HG03097 (cell line): ENCODE measurements around the gene NUB1.

ENCODE experiments used
- ATAC-seq: cut with Tn5 transposase; IDR thresholded peaks from one replicate; pipeline ENCODE4 v1.9.1; 2021; ENCODE audit not compliant: unreplicated experiment, low FRiP score

Gene NUB1

DNA sequence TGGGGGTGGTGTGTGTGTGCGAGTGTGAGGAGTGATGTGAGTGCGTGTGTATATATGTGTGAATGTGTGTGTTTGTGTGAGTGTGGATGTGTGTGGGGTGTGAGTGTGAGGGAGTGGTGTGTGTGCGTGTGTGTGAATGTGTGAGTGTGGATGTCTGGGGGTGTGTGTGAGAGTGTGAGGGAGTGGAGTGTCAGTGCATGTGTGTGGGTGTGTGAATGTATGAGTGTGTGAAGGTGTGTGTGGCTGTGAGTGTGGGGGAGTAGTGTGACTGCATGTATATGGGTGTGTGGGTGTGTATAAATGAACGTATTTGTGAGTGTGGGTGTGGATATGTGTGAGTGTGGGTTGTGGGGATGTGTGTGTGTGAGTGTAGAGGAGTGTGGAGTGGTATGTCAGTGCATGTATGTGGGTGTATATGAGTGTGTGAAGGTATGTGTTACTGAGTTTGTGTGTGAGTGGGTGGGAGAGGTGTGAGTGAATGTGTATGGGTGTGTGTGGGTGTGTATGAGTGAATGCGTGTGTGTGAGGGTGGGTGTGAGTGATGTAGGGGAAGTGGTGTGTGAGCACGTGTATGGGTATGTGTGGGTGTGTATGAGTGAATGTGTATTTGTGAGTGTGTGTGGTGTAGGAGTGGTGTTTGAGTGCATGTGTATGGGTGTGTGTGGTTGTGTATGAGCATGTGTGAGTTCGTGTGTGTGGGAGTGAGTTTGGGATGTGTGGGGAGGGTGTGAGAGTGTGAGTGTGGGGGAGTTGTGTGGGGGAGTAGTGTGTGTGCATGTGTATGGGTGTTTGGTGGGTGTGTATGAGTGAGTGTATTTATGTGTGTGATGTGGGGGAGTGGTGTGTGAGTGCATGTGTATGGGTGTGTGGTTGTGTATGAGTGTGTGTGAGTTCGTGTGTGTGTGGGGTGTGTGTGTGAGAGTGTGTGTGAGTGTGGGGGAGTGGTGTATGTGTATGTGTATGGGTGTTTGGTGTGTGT is 28.5 kb upstream of the NUB1 start:
- ATAC-seq = no peak

DNA sequence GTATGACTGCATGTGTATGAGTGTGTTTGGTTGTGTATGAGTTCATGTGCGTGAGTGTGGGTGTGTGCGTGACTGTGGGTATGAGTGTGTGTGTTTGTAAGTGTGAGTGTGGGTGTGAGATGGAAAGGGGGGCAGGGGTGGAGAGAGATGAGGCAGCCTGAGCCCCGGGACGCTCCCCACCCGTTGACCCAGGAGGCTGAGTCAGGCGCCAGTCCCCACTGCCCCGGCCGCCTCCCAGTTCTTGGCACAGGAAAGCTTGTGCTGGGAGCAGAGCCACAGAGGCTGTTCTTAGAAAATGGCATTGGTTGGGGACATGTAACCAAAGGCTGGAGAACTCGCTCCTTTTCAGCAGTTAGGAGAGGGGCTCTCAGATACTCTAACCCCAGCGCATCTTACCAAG is 27.8 kb upstream of the NUB1 start:
- ATAC-seq = no peak

DNA sequence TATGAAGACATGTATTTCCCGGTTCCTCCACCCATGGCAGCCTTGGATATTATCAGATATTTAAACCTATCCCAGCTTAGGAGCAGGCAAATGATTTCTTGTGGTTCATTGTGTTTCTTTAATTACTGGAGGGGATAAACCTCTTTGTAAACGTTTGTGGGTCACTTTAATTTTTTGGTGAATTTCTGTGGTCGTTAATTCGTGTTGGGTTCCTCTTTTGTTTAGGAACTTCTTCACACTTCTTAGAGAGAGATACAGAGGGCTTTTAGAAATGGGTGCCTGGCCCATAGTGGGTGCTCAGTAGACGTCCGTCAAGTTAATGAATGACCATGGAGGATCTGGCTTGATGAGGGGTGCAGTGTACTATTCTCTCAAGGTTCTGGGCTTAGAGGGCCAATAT is 27.2 kb upstream of the NUB1 start:
- ATAC-seq = no peak

DNA sequence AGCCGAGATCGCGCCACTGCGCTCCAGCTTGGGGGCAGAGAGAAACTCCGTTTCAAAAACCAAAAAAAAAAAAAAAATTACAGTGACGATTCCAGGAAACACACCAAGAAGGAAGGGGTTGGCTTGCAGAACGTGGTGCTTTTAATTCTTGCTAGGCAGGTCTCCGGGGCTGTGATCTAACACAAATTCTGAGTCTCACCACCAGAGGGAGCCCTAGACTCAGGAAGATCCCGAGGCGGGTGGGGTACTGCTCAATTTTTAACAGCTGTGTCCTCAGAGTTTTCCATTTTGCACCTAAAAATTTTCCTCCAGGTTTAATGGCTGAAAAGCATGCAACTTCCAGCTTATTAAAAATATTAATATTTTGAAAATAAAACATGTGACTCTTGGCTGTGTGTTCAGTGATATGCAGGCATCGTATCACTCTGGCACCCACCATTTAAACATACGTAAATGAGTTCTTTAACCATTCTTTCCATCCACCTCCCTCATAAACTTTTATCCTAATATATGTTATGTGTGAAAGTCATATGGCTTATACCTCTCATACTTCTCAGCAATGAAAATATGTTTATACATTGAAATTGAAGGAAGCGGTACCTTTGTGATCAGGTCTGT is 26.5 kb upstream of the NUB1 start:
- ATAC-seq = no peak

DNA sequence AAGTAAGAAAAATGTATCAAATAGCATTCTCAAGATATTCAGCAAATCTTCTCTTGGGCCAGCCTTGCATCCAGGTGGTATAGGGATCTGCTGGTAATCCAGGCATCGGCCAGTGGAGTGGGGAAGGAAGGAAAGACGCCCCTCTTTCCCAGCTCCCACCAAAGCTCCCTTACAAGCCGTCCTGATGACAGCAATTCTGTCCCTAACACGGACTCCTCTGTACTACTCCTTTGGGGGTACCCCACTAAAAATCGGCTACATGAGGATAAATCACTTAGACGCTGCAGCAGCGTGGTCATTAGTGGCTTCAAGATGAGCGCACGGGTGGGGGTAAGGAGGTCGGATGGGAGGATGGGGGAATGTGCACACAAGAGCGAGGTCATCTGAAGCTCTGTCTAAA is 24.7 kb upstream of the NUB1 start:
- ATAC-seq = no peak

DNA sequence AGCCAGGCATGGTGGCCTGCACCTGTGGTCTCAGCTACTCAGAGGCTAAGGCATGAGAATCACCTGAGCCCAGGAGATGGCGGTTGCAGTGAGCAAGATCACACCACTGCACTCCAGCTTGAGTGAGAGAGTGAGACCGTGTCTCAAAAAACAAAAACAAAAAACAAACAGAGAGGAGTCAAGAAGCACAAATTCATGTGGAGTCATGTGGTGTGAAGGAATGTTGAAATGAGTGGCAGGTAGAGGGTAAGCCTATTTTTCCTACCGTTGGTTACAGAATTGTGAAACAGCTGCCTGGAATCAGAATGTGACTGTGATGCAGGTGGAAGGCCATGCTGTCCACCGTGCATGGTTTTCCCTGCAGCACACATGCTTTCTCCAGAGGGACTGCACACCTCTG is 23.7 kb upstream of the NUB1 start:
- ATAC-seq = no peak

DNA sequence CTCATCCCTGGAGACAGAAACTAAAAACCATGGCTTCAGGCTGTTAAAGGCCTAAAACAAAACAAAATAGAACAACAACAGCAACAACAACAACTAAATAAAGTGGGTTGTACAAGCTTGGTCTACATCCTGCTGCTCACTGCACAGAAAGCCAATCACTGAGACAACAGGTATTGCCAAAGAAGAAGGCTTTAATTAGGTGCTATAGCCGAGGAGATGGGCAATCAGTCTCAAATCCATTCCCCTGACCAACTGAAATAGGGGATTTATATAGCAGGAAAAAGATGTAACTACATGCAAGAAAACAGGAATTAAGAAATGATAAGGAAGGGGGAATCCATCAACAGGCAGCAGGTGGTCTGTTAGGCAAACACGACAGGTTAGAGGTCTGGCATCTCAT is 22.4 kb upstream of the NUB1 start:
- no peak for ATAC-seq

DNA sequence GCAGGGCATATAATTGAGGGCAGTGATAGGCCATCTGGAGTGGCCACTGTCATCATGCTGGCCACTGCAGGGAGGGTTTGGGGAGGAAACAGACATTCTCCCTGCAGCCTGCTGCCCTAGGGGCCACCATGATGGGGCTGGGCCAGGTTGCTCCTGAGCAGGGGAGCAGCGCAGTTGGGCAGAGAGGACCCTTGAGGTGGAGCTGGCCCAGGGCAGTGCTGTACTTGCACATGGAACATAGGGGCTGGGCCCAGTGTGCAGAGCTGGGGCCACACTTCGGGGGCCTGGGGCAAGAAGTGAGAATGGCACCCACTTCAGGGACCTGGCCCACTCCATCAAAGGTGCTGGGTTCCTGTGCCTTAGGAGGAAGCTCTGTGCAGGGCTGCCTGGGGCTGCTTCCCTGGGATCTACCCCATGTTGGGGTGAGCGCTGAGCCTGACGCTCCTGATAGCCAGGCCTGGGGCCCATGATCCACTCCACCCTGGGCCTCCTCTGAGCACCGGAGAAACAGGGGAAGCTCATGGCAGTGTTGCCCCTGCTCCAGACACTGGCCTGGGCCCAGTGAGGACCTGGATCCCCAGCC is 21.3 kb upstream of the NUB1 start:
- ATAC-seq = no peak

DNA sequence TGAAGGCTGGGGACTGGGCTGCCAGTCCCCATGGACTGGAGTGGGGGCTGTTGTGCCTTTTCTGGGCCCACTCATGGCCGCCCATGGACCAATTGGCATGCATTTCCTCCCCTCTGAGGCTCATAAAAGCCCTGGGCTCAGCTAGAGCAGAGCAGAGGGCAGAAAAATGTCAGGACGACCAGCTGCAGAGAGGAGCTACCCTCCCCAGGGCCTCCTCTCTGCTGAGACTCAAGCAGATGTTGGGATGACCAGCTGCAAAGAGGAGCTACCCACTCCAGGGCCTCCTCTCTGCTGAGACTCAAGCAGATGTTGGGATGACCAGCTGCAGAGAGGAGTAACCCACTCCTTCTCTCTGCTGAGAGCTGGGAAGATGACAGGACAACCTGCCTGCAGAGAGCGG is 20.3 kb upstream of the NUB1 start:
- no peak for ATAC-seq

DNA sequence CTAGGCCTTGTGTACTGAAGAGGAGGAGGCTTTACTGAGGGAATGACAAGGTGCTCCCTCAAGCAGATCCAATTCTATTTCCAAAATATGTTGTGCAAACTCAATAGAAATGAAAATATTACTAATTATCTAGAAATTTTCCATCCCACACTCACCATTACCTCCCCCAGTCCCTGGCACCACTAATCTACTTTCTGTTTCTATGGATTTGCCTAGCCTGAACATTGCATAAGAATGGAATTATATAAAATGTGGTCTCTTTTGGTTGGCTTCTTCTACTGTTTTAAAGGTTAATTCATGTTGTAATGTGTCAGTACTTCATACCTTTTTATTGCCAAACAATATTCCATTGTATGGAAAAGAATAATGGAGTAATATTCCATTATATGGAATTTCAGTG is 18.7 kb upstream of the NUB1 start:
- ATAC-seq = no peak

DNA sequence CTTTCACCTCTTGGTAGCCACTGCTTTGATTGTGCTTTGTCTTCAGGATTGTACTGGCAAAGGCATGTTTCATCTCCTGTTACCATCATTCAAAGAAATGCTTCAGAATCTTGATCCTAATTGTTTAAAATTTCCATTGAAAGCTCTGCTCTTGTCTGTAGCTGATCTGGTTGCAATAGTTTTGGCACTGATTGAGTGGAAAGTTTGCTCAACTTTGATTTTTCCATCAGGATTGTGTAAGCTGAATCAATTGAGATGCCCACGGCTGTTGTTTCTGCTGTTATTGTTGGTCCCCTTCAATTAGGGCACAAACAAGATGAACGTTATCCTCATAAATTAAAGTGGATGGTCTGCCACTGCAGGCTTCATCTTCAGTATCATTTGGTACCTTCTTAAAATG is 14.6 kb upstream of the NUB1 start:
- ATAC-seq = no peak

DNA sequence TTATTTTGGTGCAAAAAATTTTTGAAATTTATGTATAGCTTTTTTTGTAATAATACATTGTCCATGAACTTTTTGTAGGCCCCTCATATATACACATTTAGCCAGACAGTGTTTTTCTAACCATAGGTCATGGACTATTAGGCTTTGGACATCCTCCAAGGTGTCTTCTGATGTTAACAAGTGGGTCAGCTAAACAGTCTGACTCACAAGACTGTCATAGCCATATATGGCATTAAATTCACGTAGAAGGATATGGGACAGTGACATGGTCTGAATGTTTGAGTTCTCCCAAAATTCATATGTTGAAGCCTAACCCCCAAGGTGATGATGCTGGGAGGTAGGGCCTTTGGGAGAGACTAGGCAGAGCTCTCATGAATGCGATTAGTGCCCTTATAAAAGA is 14.0 kb upstream of the NUB1 start:
- ATAC-seq = no peak

DNA sequence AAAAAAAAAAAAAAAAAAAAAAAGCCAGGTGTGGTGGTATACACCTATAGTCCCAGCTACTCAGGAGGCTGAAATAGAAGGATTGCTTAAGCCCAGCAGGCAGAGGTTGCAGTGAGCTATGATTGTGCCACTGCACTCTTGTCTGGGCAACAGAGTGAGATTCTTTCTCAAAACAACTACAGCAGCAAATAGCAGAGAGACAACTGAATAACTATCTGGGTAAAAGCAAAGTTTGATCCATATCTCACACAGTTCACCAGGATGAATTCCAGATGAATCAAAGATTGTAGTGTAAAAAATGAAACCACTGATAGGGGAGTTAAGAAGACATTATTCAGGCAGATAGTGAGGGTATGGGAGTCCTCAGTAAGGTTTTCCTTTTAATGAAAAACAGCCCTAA is 11.4 kb upstream of the NUB1 start:
- ATAC-seq = no peak

DNA sequence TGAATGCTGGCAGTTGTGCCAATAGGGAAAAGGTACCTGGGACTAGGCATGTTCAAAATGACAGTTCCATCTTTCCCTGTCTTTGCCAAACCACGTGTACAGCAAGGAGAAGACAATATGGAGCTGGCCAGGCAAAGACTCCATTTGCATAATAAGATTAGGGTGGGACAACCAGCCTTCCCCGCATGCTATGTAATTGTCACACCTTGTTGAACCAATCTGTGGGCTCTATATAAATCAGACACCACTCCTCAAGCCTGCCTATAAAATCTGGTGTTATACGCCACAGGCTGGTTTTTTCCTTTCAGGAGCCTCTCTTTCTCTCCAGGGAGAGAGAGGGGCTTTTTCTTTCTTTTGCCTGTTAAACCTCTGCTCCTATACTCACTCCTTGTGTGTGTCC is 11.0 kb upstream of the NUB1 start:
- no peak for ATAC-seq

DNA sequence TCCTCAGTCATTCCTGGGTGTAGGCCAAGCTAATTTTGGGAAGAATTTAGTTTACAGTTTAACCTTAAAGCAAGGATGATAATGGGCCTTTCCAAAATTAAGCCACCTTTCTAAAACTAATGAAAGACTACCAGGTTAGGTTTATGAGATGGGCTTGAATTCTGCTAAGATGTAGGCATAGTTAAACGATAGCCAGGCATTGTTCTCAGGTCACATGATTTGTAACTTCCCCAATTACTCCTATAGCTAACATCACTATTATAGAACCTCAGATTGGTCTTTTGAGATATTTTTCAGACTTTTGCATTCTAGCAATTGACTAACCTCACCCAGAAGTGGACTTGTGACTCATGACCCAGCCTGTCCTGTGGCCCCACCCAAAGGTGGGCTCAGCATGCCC is 7.0 kb upstream of the NUB1 start:
- no peak for ATAC-seq

DNA sequence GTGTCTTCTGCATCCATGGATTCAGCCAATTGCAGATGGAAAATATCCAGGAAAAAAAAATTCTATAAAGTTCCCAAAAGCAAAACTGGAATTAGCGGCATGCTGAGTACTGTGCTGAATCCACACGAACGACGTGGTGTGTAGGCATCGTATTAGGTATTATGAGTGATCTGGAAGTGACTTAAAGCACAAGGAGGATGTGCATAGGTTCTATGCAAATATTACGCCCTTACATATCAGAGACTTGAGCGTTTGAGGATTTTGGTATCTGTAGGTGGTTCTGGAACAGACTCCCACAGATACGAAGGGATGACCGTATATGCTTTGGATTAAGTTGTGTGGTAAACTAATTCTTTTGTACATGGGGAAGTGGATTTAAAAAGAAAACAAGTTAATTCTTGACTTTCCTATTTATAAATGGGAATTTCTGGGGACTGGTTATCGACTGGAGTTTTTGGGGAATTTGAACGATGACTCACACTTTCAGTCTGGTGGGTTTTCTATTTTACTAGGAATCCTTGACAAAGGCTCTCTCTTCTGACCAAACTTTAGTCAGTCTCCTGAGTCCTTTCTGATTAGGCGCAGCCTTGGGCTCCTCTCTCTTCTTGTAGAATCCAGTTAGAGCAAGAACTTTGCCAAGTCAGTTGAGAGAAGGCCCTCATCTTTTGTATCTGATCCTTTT is 5.4 kb upstream of the NUB1 start:
- ATAC-seq = no peak

DNA sequence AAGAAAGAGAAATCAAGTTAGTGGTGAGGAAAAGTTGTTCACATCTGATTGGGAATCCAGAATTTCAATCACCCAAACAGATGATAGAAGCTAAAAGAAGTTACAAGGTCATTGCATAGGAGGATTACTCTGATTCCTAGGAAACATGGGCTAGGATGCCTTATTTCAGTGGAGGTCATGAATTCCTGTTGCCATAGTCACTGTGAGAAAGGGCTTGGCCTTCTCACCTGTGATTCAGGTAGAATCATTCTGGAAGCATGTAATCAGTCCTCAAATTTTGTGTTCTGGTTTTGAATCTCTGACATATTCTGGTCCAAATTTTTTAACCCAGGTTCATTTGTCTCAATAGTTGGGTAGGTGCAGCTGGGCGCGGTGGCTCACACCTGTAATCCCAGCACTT is 4.3 kb upstream of the NUB1 start:
- ATAC-seq = no peak

DNA sequence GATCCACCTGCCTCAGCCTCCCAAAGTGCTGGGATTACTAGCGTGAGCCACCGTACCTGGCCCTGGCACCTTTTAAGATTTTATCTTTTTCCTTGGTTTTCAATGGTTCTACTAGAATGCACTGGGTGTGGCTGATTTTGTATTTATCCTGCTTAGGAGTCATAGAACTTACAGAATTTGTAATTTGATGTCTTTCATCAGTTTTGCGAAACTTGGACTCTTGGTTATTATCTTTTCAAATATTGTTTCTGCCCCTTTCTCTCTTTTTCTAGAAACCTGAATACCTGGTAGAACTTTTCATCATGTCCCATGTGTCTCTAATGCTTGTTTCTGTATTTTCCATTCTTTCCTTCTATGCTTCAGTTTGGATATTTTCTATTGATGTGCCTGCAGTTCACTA is 2.8 kb upstream of the NUB1 start:
- no peak for ATAC-seq

DNA sequence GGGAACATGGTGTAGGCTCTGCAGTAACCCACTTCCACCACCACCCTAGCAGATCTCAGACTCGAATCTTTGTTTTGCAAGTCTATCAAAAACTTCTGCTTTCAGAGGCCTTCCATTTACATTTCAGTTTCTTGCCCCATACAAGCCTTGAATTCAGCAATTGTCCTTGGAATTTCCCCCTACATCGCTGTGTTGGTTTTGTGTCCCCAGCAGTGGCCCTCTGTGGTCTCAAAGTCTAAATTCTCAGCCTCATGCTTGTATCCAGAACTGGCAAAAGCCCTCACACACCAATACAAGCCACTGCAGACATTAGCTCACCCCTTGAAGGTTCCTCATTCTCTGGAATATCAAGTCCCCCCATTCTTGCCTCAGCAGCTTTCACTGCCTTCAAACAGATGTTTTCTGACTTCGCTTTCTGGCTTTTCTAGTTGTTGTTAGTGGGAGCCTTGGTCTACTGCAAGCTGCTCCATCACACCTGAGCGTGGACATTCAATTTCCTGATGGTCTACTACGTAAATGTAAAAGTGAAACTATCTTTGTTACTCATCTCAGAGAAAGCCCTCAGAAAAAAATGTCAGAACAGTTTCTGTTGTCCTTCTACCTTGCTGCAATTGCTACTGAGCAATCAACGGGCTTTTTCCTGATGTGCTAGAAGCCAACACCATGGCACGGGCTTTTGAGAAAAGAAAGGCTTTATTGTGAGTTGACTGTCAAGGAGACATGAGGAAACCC is 1.8 kb upstream of the NUB1 start:
- ATAC-seq = peak; percentile 49

DNA sequence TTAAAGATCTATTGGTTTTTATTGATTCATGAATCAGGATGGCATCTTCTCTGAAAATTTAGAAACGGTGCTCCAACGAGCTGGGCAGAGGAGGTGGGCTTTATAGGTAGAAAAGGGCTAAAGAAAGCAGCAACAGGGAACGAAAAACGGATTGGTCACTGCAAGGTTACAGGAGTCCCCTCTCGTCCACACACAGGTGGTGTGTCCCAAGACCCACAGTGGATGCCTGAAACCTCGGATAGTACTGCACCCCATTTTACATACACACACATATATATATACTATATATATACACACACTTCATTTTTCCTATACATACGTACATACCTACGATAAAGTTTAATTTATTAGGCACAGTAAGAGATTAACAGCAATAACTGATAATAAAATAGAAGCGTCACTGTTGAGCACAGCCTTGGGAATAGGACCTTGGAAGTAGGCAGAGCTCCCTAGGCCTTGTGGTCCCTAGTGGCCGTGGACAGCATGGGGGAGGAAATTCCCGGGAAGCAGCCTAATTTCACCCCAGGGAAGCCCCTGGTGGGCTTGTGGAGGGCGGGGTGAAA is 737 bp upstream of the NUB1 start:
- ATAC-seq = no peak
